ENCODE results near the gene FUOM.
"Not testable (repeated sequence)": the region's sequence is repeated elsewhere in the genome, so short reads cannot be mapped to it uniquely, and the experiment has no call there.

The FUOM gene

DNA sequence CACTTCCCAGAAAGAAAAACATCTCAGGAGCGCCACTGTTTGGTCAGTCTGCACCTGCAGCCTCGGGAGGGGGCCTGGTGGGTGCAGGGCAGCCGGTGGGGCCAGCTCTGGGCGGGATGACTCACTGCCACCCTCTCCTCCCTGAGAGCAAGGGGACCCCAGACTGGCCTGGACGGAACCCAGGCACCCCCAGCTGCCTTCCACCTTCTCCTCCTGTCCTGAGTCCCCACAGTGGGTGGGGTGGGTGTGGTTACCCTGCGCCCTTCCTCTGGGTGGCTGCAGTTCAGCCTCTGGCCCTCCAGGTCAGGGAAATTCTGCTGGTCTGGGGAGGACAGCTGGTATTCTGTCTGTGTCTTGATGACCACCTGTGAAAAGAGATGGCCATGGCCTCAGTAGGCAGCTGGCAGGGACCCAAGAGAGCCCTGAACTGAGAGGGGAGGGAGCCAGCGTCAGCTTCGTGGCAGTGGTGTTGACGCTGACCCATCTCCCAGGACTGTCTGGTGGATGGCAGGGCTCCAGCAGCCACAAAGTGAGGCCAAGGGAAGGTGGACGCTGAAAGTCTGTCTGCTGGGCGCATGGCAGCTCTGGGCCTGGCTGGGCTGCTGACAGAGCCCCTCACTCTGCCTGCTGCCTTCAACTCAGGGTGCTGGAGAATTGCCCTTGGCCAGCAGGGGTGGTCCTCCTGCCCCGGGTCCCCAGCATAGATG is 30.0 kb downstream of the FUOM start:
- no peak for DNase-seq

- DNase-seq, result no peak
Observed at GRCh38 chr10:133326745-133327650, 30.8 kb downstream of the FUOM start.

GRCh38 chr10:133326223-133326551 is 31.6 kb downstream of the FUOM start:
- DNase-seq, result no peak

- no peak for DNase-seq
Observed at GRCh38 chr10:133325440-133326222, 32.2 kb downstream of the FUOM start.

GRCh38 chr10:133324857-133325260 is 33.0 kb downstream of the FUOM start:
- no peak for DNase-seq

- peak; percentile 41 to 59 for DNase-seq
Observed at GRCh38 chr10:133324198-133324792, 33.5 kb downstream of the FUOM start.

DNA sequence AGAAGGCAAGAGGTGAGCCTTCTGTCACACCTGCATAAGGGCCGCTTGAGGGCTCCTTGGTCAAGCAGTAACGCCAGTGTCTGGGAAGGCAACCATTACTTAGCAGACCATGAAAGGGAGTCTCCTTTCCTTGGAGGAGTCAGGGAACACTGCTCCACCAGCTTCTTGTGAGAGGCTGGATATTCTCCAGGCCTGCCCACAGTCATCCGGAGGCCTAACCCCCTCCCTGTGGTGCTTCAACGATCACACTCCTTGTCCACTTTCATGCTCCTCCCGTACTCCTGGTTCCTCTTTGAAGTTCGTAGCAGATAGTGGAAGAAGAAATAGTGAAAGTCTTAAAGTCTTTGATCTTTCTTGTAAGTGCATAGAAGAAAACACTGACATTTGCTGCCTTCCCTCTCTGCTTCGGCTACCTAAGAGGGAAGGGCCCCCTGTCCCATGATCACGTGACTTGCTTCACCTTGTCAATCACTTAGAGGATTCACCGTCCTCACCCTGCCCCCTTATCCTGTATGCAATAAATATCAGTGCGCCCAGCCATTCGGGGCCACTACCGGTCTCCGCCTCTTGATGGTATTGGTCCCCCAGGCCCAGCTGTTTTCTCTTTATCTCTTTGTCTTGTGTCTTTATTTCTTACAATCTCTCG is 35.6 kb downstream of the FUOM start:
- not testable (repeated sequence) for DNase-seq

- DNase-seq, result not testable (repeated sequence)
Observed at GRCh38 chr10:133320852-133321422, 36.9 kb downstream of the FUOM start.

DNA sequence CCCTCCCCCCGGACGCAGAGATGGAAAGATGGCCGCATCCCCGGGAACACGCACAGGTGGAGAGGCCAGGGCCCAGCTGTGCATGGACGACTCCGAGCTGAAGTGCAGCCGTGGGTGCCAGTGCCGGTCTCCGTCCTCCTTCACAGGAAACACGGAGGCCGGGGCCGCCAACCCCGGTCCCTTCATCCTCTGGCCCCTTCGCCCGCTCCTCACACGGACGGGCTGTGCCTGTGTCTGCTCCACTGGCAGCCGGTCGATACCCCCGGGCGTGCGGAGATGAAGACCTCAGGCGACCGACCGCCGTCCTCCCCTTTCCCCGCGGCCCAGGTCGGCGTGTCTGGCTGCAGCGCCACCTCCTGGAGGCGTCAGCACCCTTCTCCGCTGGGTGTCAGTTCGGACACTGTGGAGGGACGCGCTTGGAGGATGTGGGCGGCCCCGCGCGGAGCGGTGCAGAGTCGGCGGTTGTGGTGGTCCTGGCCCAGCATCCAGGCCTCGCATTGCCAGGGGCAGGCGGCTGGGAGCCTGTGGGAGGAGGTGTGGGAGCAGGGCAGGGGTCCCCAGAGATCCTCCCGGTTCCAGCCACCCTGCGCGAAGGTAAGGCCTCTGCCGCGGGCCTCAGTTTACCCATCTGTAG is 39.2 kb downstream of the FUOM start:
- peak; percentile 65 to 73 for DNase-seq

- no peak for DNase-seq
Observed at GRCh38 chr10:133316732-133317131, 41.1 kb downstream of the FUOM start.

DNA sequence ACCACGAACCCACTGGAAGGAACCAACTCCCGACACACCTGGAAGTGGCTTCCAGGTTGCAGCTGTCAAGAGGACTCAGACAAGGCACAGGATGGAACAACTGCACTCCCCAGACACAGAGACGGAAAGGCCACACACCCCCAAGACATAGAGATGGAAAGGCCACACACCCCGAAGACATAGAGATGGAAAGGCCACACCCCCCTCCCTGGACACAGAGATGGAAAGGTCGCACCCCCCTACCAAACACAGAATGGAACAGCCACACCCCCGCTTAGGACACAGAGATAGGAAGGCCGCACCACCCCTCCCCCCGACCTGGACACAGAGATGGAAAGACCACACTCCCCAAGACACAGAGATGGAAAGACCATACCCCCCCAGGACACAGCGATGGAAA is 41.6 kb downstream of the FUOM start:
- DNase-seq, result no peak

- no peak for DNase-seq
Observed at GRCh38 chr10:133315847-133316246, 42.0 kb downstream of the FUOM start.

GRCh38 chr10:133314911-133315310 is 42.9 kb downstream of the FUOM start:
- DNase-seq, result no peak

- no peak for DNase-seq
Observed at GRCh38 chr10:133313192-133313591, 44.6 kb downstream of the FUOM start.

GRCh38 chr10:133312769-133313145 is 45.1 kb downstream of the FUOM start:
- no peak for DNase-seq

- DNase-seq, result no peak
Observed at GRCh38 chr10:133312016-133312768, 45.6 kb downstream of the FUOM start.

- DNase-seq, result no peak
Observed at GRCh38 chr10:133311570-133311969, 46.2 kb downstream of the FUOM start.

DNA sequence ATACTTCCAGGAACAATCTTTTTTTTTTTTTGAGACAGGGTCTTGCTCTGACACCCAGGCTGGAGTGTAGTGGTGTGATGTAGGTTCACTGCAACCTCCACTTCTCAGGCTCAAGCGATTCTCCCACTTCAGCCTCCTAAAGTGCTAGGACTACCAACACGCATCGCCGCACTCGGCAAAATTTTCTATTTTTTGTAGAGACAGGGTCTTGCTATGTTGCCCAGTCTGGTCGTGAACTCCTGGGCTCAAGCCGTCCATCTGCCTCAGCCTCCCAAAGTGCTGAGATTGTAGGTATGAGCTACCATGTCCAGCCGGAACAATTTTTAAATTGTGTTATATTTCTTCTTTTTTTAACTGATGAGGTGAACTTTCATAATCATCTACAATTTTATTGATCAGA is 47.0 kb downstream of the FUOM start:
- DNase-seq, result no peak

DNA sequence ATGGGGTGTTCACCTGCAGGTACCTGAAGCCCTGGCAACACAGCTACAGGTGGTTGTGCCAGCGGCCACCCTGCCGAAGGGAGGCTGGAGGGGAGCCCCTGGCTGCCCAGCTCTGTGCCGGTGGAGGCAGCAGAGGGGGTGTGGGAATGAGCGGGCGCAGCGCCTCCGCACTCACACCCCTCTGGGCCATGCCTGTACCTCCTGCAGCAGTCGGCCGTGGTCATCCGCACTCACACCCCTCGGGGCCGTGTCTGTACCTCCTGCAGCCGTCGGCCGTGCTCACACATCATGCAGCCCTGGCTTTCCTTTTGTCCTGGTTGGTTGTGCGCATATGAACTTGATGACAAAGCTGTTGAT is 47.4 kb downstream of the FUOM start:
- DNase-seq, result no peak

DNA sequence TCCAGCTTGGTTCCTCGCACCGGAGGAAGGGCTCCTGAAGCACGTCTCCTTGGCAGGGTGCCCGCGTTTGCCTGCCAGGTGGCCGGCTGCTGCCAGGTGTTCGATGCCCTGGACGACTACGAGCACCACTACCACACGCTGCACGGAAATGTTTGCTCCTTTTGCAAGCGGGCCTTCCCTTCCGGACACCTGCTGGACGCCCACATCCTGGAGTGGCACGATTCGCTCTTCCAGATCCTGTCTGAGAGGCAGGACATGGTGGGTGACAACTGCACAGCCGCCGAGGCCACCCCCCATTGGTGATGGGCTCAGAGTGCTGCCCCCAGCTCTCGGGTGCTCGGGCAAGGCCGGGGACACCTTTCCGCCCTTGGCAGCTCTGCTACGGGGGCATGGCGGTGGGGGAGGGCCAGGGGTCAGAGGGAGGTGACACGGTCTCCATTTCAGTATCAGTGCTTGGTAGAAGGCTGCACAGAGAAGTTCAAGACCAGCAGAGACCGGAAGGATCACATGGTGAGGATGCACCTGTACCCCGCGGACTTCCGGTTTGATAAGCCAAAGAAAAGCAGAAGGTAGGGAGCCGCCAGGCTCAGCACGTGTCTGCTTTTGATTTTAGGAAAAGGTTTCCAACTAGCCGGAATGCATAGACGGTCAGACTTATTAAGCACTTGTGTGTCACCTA is 48.0 kb downstream of the FUOM start:
- DNase-seq, result no peak
